Lower leg skin (tissue), 4 donors: ENCODE measurements around the gene KCNMA1. TPM values are rescaled to one million over a fixed set of nuclear protein-coding genes. Genes with fewer than 3 reads are reported as not detected.
"Not testable (repeated sequence)": the region's sequence is repeated elsewhere in the genome, so short reads cannot be mapped to it uniquely, and the experiment has no call there.

Experiments
- DNase-seq, 2 donors: peaks; one replicate each; pipeline ENCODE4 v3.0.0-alpha.2; 2019; ENCODE audit warnings: low spot score in 2 of 2
- H3K4me3 ChIP-seq: fragments of 200-600 bp; sonication (generic); 2 replicates; pipeline ENCODE4 v1.5.1; 2017; ENCODE audit warnings: mild to moderate bottlenecking, low read depth; ENCODE audit not compliant: poor library complexity, severe bottlenecking
- POLR2A ChIP-seq, 2 donors: fragments of 450-650 bp; IDR thresholded peaks; one replicate each; pipeline ENCODE4 v1.6.1; 2016 to 2017; ENCODE audit warnings: antibody characterized with exemption in 2 of 2, mild to moderate bottlenecking in 1 of 2, moderate library complexity in 1 of 2
- WGBS, 2 donors: methylation state at CpG; one replicate each; pipeline ENCODE4 v1.1.5; 2018; 5-methylcytosine and 5-hydroxymethylcytosine counted together
- intact Hi-C: fragments of 100-400 bp; cut with DNase I; formaldehyde crosslinking; loops from one replicate; pipeline ENCODE4 v1.15.0; 2023; ENCODE audit warnings: low total_unique reads
- total RNA-seq, 4 donors: library from RNA; depleted of rRNA; stranded (reverse); fragments of >200 nt; gene quantifications; one replicate each; pipeline ENCODE4 v1.1.0, GENCODE V29; 2016
- TF ChIP-seq, protein P1 (sequence below), 3 donors: fragments of 450-650 bp; IDR thresholded peaks; one replicate each; pipeline ENCODE4 v1.5.1; 2016; ENCODE audit warnings: antibody characterized with exemption in 3 of 3, mild to moderate bottlenecking in 3 of 3, moderate library complexity in 2 of 3

KCNMA1 gene
- total RNA-seq, 4 donors from 2014 or later: 4.1 to 9.9 (median 6.5) TPM

DNA sequence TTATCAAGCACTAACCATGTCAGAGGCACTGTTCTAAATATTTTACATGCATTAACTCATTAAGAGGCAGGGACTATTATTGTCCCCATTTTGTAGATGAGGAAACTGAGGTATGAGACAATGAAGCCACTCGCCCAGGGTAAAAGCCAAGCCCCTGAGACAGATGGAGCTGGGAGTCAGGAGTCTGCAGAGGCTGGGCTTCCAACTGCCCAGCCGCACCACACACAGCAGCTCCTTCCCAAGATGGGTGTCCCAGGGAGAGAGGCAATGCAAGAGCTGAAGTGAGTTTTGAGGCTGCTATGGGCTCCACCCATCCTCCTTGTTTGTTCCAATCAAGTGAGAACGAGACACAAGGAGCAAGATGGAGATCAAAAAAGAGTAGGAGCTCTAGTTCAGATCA, 244.2 kb downstream of the KCNMA1 start:
- no peak for DNase-seq
- intact Hi-C loops: no loop called here
- TF ChIP-seq, protein P1, sequence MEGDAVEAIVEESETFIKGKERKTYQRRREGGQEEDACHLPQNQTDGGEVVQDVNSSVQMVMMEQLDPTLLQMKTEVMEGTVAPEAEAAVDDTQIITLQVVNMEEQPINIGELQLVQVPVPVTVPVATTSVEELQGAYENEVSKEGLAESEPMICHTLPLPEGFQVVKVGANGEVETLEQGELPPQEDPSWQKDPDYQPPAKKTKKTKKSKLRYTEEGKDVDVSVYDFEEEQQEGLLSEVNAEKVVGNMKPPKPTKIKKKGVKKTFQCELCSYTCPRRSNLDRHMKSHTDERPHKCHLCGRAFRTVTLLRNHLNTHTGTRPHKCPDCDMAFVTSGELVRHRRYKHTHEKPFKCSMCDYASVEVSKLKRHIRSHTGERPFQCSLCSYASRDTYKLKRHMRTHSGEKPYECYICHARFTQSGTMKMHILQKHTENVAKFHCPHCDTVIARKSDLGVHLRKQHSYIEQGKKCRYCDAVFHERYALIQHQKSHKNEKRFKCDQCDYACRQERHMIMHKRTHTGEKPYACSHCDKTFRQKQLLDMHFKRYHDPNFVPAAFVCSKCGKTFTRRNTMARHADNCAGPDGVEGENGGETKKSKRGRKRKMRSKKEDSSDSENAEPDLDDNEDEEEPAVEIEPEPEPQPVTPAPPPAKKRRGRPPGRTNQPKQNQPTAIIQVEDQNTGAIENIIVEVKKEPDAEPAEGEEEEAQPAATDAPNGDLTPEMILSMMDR (IDR thresholded peaks at IDR 0.05): no peak
- TF ChIP-seq POLR2A (IDR thresholded peaks at IDR 0.05): no peak
- WGBS, 2 donors: 73 to 77% methylated on average over 3 of the region's 3 CpGs
- H3K4me3 ChIP-seq: no peak overlapping the region

DNA sequence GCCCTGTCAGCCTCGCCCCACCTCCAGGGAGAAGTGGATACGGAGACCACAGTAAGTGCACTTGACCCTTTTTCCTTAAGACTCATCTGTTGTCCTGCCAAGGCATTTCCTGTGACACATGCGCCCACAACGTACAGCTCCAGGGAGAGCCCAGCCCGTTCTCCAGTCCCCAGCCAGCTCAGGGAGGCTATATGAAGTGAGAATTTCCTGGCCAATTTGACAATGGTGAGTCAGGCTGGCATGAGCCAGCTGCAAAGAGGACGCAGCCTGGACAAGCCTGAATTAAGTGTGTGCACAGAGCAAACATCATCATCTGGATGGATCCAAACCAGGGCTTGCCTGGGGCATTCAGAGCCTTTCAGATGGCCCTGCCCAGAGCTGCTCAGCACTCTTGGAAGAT, 244.8 kb downstream of the KCNMA1 start:
- 29 to 32% methylated on average over 6 of the region's 6 CpGs for WGBS, 2 donors
- DNase-seq: peak in 1 of 2 donors; percentile 84
- TF ChIP-seq POLR2A (IDR thresholded peaks at IDR 0.05): no peak
- no peak overlapping the region for H3K4me3 ChIP-seq
- intact Hi-C loops: no loop called here

DNA sequence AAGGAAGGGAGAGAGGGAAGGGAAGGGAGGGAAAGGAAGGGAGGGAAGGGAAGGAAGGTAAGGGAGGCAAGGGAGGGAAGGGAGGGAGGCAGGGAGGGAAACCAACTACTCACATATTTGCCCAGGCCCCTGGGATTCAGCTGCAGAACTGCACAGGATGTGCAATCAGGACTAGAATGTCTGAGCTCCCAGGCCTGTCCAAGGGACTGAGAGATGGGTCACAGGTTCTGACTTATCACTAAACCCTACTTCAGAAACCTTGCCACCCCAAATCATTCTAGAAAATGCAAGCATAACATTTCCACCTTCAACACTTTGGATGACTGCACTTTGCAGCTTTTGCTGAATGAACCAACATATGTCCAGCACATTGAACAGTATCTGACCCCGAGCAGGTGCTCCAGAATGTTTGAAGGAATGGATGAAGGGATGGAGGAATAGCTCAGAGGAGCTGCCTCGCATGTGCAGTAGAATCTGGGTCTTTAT, 245.3 kb downstream of the KCNMA1 start:
- TF ChIP-seq, protein P1 (IDR thresholded peaks at IDR 0.05): no peak
- TF ChIP-seq POLR2A (IDR thresholded peaks at IDR 0.05): no peak
- H3K4me3 ChIP-seq: no peak overlapping the region
- intact Hi-C loops: no loop called here
- 45 to 63% methylated on average over 2 of the region's 2 CpGs for WGBS, 2 donors
- DNase-seq: peak in 1 of 2 donors; percentile 74

DNA sequence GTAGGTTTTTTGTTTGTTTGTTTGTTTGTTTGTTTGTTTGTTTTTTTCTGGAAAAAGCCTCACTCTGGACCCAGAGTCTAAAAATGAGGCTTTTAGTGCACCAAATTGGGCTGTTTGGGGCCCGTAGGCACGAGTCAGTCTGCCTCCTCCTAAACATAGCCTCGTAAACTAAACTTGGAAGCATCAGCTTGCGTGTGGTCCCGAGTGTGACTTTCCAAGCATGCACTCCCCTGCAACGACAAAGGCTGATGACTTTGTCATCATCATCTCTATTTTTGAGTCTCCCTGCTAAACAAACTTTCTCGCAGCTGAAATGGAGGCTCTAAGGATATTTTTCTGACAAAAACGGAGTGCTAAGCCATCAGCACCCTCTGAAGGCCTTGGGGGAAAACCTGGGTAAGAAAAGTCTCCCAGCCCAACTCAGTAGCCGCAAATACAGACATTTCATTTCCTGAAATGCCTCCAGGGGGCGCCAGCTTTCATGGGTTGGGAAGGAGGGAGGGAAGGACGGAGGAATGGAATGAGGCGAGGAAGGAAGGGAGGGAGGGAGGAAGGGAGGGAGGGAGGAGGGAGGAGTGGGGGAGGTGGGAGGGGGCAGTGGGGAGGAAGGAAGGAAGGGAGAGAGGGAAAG, 245.9 kb downstream of the KCNMA1 start:
- WGBS, 2 donors: 15 to 20% methylated on average over 12 of the region's 12 CpGs

DNA sequence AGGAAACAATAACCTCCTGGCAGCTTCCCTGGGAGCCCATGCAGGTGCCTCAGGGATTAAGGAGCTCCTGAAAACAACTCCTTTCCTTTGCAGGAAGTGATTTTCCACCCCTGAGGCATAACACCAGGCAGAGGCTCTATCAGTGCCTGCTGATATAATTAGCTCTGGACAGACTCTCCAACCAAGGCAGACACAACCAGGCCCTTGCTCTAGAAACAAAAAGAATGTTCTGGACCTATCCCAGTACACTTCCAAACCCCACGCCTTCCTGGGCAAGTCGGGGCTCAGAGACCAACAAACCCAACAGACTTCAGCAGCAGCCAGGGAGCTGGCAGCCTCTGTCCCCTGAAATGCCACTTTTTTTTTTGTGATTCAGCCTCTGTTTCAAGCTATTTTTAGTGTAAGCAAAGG, 247.1 kb downstream of the KCNMA1 start:
- no peak for TF ChIP-seq POLR2A (IDR thresholded peaks at IDR 0.05)
- TF ChIP-seq, protein P1 (IDR thresholded peaks at IDR 0.05): no peak
- peak in 1 of 2 donors; percentile 60 for DNase-seq
- H3K4me3 ChIP-seq: no peak overlapping the region
- WGBS, 2 donors: 23 to 47% methylated on average over 2 of the region's 2 CpGs
- intact Hi-C loops: loop anchor here (2.0 kb wide), 1 partner anchor 248 kb away; no protein-coding TSS in a partner anchor

More for the DNA sequence above, 245.9 kb downstream of the KCNMA1 start:
- DNase-seq: peak; percentile 57 to 94
- no peak overlapping the region for H3K4me3 ChIP-seq
- intact Hi-C loops: loop anchor here (2.0 kb wide), 1 partner anchor 247 kb away; no protein-coding TSS in a partner anchor
- TF ChIP-seq POLR2A (IDR thresholded peaks at IDR 0.05): no peak
- TF ChIP-seq, protein P1 (IDR thresholded peaks at IDR 0.05): no peak

DNA sequence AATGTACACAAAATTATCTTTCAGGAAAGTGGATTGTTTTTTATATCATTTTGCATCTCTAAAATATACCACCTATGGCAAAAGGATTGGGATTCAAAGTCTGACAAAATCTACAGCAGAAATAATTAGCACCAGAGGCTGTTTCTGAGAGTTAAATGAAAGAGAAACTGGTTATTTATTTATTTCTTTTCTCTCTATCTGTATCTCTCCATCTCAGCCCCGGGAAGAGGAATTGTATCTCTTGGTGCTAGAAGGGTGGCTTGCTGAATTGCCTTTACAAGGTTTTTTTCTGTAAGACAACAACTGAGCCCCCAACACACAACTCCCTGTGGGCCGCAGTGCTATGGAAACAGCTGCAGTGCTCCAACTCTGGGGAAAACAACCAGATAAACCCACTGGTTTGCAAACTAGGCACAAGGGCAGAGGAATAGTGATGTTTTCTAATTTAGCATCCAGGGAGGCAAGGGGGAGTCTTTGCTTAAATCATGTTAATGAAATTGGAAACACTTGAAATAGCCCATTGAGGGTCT, 249.0 kb downstream of the KCNMA1 start:
- intact Hi-C loops: no loop called here
- WGBS, 2 donors: 44 to 76% methylated on average over 2 of the region's 2 CpGs
- TF ChIP-seq, protein P1 (IDR thresholded peaks at IDR 0.05): no peak
- DNase-seq: no peak
- no peak overlapping the region for H3K4me3 ChIP-seq

DNA sequence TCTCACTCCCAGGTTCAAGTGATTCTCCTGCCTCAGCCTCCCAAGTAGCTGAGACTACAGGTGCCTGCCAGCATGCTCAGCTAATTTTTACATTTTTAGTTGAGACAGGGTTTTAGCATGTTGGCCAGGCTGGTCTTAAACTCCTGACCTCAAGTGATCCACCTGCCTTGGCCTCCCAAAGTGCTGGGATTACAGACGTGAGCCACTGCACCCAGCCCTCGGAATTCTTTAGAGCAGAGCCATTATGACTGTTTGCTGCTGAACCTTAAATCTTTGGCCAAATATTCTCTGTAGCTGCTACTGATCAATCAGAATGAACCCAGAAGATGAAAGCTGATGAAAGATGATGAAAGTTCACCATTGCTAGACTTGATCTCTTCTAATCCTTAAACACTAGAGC, 249.9 kb downstream of the KCNMA1 start:
- intact Hi-C loops, DNase-seq, H3K4me3 ChIP-seq: not testable (repeated sequence)
- WGBS, 2 donors: 82 to 92% methylated on average over 2 of the region's 2 CpGs
